H1 (cell line): ENCODE data around the gene TSPEAR. TPM values are rescaled to one million over a fixed set of nuclear protein-coding genes. Genes with fewer than 3 reads are reported as not detected.

Experiments used
- EZH2 ChIP-seq: fragments of 200-600 bp; sonication (generic); IDR thresholded peaks from 2 replicates; pipeline ENCODE4 v1.7.1; 2012; ENCODE audit warnings: low read depth, mild to moderate bottlenecking, moderate library complexity, low read length, inconsistent platforms; ENCODE audit not compliant: severe bottlenecking
- PHF8 ChIP-seq: fragments of 200-600 bp; sonication (generic); conservative IDR thresholded peaks from 2 replicates; pipeline ENCODE4 v1.7.1; 2012; ENCODE audit warnings: low read depth, mild to moderate bottlenecking, inconsistent platforms, low read length, moderate library complexity
- POU5F1 ChIP-seq: IDR thresholded peaks from 2 replicates; pipeline ENCODE4 v1.6.1; 2011; ENCODE audit warnings: low read depth, mild to moderate bottlenecking, low read length, moderate library complexity
- RFX5 ChIP-seq: IDR thresholded peaks from 2 replicates; pipeline ENCODE4 v1.6.1; 2011; ENCODE audit warnings: low read depth, low read length, improper control_type of control experiment, borderline replicate concordance
- SIN3A ChIP-seq, 2 experiments: IDR thresholded peaks in 1 of 2; conservative IDR thresholded peaks in 1 of 2; 2 replicates each; pipeline ENCODE4 v1.6.1; 2011 to 2012; ENCODE audit warnings: low read length in 2 of 2, improper control_type of control experiment in 1 of 2, low read depth in 1 of 2, mild to moderate bottlenecking in 1 of 2
- SP4 ChIP-seq: IDR thresholded peaks from 2 replicates; pipeline ENCODE4 v1.6.1; 2012; ENCODE audit warnings: low read length, inconsistent platforms
- TAF1 ChIP-seq: IDR thresholded peaks from 2 replicates; pipeline ENCODE4 v1.6.1; 2011; ENCODE audit warnings: mild to moderate bottlenecking, low read depth, low read length
- polyA plus RNA-seq, 7 experiments: library from polyadenylated mRNA; depleted of rRNA in 3 of 7; stranded (reverse) in 5 of 7; unstranded in 2 of 7; fragments of >200 nt in 5 of 7; fragments of 200-250 nt in 2 of 7; gene quantifications; 1 replicate in 5 of 7; 2 replicates in 1 of 7; 4 replicates in 1 of 7; pipeline versions ENCODE4 v1.2.1 to v1.2.3, GENCODE V29; 2011 to 2013; ENCODE audit warnings: missing spikeins in 2 of 7, mixed read lengths in 2 of 7
- total RNA-seq: library from RNA; stranded (reverse); fragmentation: NEBNext Ultra II Directional; extraction: Animal tissue kit (Norgen Biotek cat#: 25700); gene quantifications from 2 replicates; pipeline ENCODE4 v1.2.1, GENCODE V29; 2021
- TF ChIP-seq, protein P1 (sequence below): fragments of 300-600 bp; sonication (generic); IDR thresholded peaks from 2 replicates; pipeline ENCODE4 v1.7.1; 2012; ENCODE audit warnings: low read length, moderate library complexity, mild to moderate bottlenecking, inconsistent platforms; ENCODE audit not compliant: insufficient replicate concordance
- TF ChIP-seq, protein P2 (sequence below): IDR thresholded peaks from 2 replicates; pipeline ENCODE4 v1.6.1; 2012; ENCODE audit warnings: inconsistent platforms
- TF ChIP-seq, protein P3 (sequence below): IDR thresholded peaks from 2 replicates; pipeline ENCODE4 v1.6.1; 2012; ENCODE audit warnings: low read length, inconsistent platforms

The TSPEAR gene
- total and polyA plus RNA-seq, 2 of the 8 experiments (the other 6 are each of a cell fraction or from before 2014, with no cell fraction given): 0.58 to 0.89 TPM

DNA sequence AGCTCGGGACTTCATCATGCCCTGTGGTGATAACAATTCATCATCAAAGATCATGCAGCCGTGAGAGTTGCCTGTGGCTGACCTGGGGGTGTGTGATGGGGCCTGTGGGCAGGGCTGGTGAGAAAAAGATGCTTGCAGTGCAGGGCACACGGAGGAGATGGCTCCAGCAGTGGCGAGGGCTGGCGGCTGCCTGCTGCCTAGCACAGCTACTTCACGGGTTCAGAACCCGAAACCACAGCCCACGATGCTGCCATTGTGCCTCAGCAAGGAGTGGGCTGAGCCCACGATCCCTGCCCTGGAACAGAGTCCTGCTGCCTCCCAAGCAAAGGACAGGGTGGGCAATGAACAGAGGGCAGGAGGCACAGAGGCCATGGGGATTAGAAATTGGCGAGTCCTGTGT lies 85.1 kb downstream of the TSPEAR start (continued):
- TF ChIP-seq, protein P1, sequence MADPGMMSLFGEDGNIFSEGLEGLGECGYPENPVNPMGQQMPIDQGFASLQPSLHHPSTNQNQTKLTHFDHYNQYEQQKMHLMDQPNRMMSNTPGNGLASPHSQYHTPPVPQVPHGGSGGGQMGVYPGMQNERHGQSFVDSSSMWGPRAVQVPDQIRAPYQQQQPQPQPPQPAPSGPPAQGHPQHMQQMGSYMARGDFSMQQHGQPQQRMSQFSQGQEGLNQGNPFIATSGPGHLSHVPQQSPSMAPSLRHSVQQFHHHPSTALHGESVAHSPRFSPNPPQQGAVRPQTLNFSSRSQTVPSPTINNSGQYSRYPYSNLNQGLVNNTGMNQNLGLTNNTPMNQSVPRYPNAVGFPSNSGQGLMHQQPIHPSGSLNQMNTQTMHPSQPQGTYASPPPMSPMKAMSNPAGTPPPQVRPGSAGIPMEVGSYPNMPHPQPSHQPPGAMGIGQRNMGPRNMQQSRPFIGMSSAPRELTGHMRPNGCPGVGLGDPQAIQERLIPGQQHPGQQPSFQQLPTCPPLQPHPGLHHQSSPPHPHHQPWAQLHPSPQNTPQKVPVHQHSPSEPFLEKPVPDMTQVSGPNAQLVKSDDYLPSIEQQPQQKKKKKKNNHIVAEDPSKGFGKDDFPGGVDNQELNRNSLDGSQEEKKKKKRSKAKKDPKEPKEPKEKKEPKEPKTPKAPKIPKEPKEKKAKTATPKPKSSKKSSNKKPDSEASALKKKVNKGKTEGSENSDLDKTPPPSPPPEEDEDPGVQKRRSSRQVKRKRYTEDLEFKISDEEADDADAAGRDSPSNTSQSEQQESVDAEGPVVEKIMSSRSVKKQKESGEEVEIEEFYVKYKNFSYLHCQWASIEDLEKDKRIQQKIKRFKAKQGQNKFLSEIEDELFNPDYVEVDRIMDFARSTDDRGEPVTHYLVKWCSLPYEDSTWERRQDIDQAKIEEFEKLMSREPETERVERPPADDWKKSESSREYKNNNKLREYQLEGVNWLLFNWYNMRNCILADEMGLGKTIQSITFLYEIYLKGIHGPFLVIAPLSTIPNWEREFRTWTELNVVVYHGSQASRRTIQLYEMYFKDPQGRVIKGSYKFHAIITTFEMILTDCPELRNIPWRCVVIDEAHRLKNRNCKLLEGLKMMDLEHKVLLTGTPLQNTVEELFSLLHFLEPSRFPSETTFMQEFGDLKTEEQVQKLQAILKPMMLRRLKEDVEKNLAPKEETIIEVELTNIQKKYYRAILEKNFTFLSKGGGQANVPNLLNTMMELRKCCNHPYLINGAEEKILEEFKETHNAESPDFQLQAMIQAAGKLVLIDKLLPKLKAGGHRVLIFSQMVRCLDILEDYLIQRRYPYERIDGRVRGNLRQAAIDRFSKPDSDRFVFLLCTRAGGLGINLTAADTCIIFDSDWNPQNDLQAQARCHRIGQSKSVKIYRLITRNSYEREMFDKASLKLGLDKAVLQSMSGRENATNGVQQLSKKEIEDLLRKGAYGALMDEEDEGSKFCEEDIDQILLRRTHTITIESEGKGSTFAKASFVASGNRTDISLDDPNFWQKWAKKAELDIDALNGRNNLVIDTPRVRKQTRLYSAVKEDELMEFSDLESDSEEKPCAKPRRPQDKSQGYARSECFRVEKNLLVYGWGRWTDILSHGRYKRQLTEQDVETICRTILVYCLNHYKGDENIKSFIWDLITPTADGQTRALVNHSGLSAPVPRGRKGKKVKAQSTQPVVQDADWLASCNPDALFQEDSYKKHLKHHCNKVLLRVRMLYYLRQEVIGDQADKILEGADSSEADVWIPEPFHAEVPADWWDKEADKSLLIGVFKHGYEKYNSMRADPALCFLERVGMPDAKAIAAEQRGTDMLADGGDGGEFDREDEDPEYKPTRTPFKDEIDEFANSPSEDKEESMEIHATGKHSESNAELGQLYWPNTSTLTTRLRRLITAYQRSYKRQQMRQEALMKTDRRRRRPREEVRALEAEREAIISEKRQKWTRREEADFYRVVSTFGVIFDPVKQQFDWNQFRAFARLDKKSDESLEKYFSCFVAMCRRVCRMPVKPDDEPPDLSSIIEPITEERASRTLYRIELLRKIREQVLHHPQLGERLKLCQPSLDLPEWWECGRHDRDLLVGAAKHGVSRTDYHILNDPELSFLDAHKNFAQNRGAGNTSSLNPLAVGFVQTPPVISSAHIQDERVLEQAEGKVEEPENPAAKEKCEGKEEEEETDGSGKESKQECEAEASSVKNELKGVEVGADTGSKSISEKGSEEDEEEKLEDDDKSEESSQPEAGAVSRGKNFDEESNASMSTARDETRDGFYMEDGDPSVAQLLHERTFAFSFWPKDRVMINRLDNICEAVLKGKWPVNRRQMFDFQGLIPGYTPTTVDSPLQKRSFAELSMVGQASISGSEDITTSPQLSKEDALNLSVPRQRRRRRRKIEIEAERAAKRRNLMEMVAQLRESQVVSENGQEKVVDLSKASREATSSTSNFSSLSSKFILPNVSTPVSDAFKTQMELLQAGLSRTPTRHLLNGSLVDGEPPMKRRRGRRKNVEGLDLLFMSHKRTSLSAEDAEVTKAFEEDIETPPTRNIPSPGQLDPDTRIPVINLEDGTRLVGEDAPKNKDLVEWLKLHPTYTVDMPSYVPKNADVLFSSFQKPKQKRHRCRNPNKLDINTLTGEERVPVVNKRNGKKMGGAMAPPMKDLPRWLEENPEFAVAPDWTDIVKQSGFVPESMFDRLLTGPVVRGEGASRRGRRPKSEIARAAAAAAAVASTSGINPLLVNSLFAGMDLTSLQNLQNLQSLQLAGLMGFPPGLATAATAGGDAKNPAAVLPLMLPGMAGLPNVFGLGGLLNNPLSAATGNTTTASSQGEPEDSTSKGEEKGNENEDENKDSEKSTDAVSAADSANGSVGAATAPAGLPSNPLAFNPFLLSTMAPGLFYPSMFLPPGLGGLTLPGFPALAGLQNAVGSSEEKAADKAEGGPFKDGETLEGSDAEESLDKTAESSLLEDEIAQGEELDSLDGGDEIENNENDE: no peak
- TF ChIP-seq, protein P2, sequence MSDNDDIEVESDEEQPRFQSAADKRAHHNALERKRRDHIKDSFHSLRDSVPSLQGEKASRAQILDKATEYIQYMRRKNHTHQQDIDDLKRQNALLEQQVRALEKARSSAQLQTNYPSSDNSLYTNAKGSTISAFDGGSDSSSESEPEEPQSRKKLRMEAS: no peak
- TF ChIP-seq EZH2 (no peak), SIN3A (conservative IDR thresholded peaks at IDR 0.05 in 1 of 2, IDR thresholded peaks at IDR 0.05 in 1 of 2; ENCODE audit: low read depth in 1 of 2, low read length in 2 of 2) (no peak), PHF8 (no peak), RFX5 (no peak), TAF1 (no peak), POU5F1 (no peak), SP4 (no peak)
- TF ChIP-seq, protein P3, sequence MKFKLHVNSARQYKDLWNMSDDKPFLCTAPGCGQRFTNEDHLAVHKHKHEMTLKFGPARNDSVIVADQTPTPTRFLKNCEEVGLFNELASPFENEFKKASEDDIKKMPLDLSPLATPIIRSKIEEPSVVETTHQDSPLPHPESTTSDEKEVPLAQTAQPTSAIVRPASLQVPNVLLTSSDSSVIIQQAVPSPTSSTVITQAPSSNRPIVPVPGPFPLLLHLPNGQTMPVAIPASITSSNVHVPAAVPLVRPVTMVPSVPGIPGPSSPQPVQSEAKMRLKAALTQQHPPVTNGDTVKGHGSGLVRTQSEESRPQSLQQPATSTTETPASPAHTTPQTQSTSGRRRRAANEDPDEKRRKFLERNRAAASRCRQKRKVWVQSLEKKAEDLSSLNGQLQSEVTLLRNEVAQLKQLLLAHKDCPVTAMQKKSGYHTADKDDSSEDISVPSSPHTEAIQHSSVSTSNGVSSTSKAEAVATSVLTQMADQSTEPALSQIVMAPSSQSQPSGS: no peak
